Heart left ventricle (tissue), 16 donors: ENCODE results near the gene IFI16. TPM values are rescaled to one million over a fixed set of nuclear protein-coding genes. Genes with fewer than 3 reads are reported as not detected.
"Not testable (repeated sequence)": the region's sequence is repeated elsewhere in the genome, so short reads cannot be mapped to it uniquely, and the experiment has no call there.

Experiments used
- ATAC-seq, 4 donors: fragments of 200-7000 bp; cut with Tn5 transposase; one replicate each; pipeline ENCODE4 v1.9.1; 2020 to 2022; ENCODE audit warnings: moderate library complexity in 4 of 4, mild to moderate bottlenecking in 3 of 4, moderate number of reproducible peaks in 1 of 4
- DNase-seq, 5 donors: peaks; one replicate each; pipeline ENCODE4 v3.0.0-alpha.2; 2020
- H3K27ac ChIP-seq, 12 donors: fragments of 200-600 bp; sonication (generic) in 4 of 12; one replicate each; pipeline versions ENCODE4 v1.5.0 to v1.8.0; 2016 to 2022; ENCODE audit warnings: mild to moderate bottlenecking in 2 of 12
- H3K27me3 ChIP-seq, 9 donors: fragments of 200-600 bp; sonication (generic) in 2 of 9; one replicate each; pipeline versions ENCODE4 v1.5.1 to v1.8.0; 2016 to 2022; ENCODE audit warnings: mild to moderate bottlenecking in 3 of 9
- H3K36me3 ChIP-seq, 9 donors: fragments of 200-600 bp; sonication (generic) in 2 of 9; one replicate each; pipeline versions ENCODE4 v1.5.0 to v1.8.0; 2018 to 2022; ENCODE audit warnings: mild to moderate bottlenecking in 2 of 9
- H3K4me1 ChIP-seq, 12 donors: fragments of 200-600 bp; sonication (generic) in 4 of 12; one replicate each; pipeline versions ENCODE4 v1.5.0 to v1.8.0; 2016 to 2022; ENCODE audit warnings: mild to moderate bottlenecking in 3 of 12
- H3K4me3 ChIP-seq, 12 donors: fragments of 200-600 bp; sonication (generic) in 4 of 12; one replicate each; pipeline versions ENCODE4 v1.5.0 to v1.8.0; 2017 to 2022; ENCODE audit warnings: mild to moderate bottlenecking in 9 of 12, moderate library complexity in 4 of 12
- H3K9me3 ChIP-seq, 12 donors: fragments of 200-600 bp; sonication (generic) in 4 of 12; one replicate each; pipeline versions ENCODE4 v1.5.0 to v1.8.0; 2016 to 2022; ENCODE audit warnings: mild to moderate bottlenecking in 1 of 12
- POLR2A ChIP-seq, 2 donors: fragments of 450-650 bp; IDR thresholded peaks; one replicate each; pipeline ENCODE4 v1.6.1; 2017; ENCODE audit warnings: antibody characterized with exemption in 2 of 2, mild to moderate bottlenecking in 2 of 2, moderate library complexity in 2 of 2
- whole genome bisulfite sequencing, 4 donors: extraction: QIAGEN DNeasy Blood & Tissue Kit in 2 of 4; methylation state at CpG; one replicate each; pipeline versions ENCODE4 v1.1.5 to v1.1.7; 2013 to 2018; 5-methylcytosine and 5-hydroxymethylcytosine counted together
- intact Hi-C, 10 donors: fragments of 100-400 bp; cut with DNase I; formaldehyde crosslinking; loops; one replicate each; pipeline versions ENCODE4 v1.11.1 to v1.14.2; 2022
- polyA plus RNA-seq, 2 donors: library from polyadenylated mRNA; stranded (reverse); fragments of 200-250 nt; gene quantifications; one replicate each; pipeline ENCODE4 v1.2.3, GENCODE V29; 2013
- total RNA-seq, 9 donors: library from RNA; depleted of rRNA in 2 of 9; stranded (reverse); fragments of >200 nt in 2 of 9; fragmentation: NEBNext Ultra II Directional in 3 of 9; extraction: Animal tissue kit (Norgen Biotek cat#: 25700) in 3 of 9; gene quantifications; one replicate each; pipeline versions ENCODE4 v1.1.0 to v1.2.4, GENCODE V29; 2016 to 2023
- TF ChIP-seq, protein P1 (sequence below), 12 donors: fragments of 200-600 bp; sonication (generic) in 4 of 12; IDR thresholded peaks; one replicate each; pipeline versions ENCODE4 v1.5.0 to v1.8.0; 2018 to 2022; ENCODE audit warnings: antibody characterized with exemption in 12 of 12, mild to moderate bottlenecking in 5 of 12
- donor health status: ischemic (EF 13 %, LVEDD 7.1; RV severe dilation, severe dysfunction).
- donor health status: healthy with polysubstance abuse.
- donor health status: DM: no; HTN: yes; CAD: no.
- donor health status: DM: no; HTN: no; CAD: no.
- donor health status: ischemic (EF 25% LVEDD 6.9; RV normal size, moderate dysfunction).
- donor health status: ischemic (EF 25% LVEDD 5.7; RV mildly dilated, moderate dysfunction).
- donor health status: healthy.
- donor health status: DM: yes; HTN: yes; CAD: no.
- donor health status: ischemic (EF 35%, LVEDD 5.7; RV mildly dilated, moderate dysfunction).
- donor health status: nonischemic (EF 11% LVEDD 7.7; RV severe dilation, severe dysfunction).
- donor health status: DM: yes; HTN: yes; CAD: no.
- donor health status: PGD.
- donor health status: ischemic (EF 29% LVEDD 5.4; RV normal size, mild dysfunction).
- donor health status: nonischemic (EF 23%, LVEDD 6.1; RV moderate dilation, normal function).

IFI16 gene
- total and polyA plus RNA-seq, 11 donors, result 19.1 to 125 (median 24.8) TPM

DNA sequence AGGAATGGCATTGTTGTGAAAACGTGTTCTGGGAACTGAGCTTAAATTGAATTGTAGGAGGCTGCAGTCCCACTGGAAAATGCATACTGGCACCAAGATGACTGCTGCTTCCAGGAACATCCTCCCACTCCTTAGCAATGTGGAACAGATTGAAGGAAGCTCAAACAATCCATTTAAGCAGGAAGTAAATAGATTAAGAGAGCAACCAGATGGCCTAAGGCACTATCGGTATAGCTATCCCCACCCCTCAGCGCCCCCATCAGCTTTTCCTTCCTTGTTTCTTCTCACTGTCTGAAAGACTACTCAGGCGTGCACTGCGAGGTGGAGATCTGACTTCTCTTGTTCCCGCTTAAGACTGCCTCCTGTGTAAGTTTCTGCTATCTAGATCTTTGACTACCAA lies 4.0 kb upstream of the IFI16 start:
- H3K27me3 ChIP-seq, result no peaks in the 10 kb centered on the region
- no peaks in the 10 kb centered on the region for H3K36me3 ChIP-seq
- no peak for TF ChIP-seq POLR2A (IDR thresholded peaks at IDR 0.05)
- TF ChIP-seq, protein P1, sequence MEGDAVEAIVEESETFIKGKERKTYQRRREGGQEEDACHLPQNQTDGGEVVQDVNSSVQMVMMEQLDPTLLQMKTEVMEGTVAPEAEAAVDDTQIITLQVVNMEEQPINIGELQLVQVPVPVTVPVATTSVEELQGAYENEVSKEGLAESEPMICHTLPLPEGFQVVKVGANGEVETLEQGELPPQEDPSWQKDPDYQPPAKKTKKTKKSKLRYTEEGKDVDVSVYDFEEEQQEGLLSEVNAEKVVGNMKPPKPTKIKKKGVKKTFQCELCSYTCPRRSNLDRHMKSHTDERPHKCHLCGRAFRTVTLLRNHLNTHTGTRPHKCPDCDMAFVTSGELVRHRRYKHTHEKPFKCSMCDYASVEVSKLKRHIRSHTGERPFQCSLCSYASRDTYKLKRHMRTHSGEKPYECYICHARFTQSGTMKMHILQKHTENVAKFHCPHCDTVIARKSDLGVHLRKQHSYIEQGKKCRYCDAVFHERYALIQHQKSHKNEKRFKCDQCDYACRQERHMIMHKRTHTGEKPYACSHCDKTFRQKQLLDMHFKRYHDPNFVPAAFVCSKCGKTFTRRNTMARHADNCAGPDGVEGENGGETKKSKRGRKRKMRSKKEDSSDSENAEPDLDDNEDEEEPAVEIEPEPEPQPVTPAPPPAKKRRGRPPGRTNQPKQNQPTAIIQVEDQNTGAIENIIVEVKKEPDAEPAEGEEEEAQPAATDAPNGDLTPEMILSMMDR (IDR thresholded peaks at IDR 0.05), result no peak
- H3K4me3 ChIP-seq, result peak overlapping the region in 4 of 12 donors; percentile 8 to 45 (median 24)
- DNase-seq (peak in 4 of 5 donors; percentile 37 to 70 (median 39)), ATAC-seq (peak in 3 of 4 donors; percentile 53 to 56 (median 56))
- 13 to 25% (median 22%) methylated on average over 6 of the region's 6 CpGs for WGBS, 4 donors
- intact Hi-C loops, result loop anchor here in 1 of 10 donors (10.0 kb wide), 1 partner anchor 861 kb away; no protein-coding TSS in a partner anchor
- H3K9me3 ChIP-seq, result no peaks in the 10 kb centered on the region
- peak overlapping the region in 11 of 12 donors; percentile 29 to 99 (median 73) for H3K27ac ChIP-seq
- H3K4me1 ChIP-seq, result peaks cover 0 to 63% (median 21%) of the 10 kb centered on the region in 12 donors

DNA sequence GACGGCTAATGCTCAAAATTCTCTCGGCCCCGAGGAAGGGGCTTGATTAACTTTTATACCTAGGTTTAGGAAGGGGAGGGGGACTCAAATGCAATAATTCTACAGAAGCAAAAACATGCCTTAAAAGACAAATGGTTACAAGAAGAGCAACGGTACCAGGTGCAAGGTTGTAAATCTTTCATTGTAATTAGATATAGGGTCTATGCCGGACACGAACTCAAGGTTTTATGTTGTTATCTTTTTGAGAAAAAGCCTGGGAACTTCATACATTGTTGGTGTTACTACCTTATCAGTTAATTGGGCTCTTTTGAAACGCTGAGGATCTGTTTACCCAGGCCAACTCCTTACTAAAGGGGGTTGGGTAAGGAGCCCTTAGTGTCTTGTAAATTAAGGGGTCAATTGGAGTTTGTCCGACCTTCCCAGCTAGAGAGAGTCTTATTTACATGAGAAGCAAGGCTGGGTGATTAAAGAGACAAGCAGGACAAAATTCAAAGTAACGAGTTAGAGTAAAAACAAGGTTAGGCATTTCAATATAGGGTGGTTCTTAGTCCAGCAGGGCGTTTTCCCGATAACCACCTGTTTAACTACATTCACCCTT lies 3.4 kb upstream of the IFI16 start:
- 44 to 60% (median 51%) methylated on average over 11 of the region's 11 CpGs for WGBS, 4 donors
- not testable (repeated sequence) for H3K27me3 ChIP-seq, ATAC-seq, DNase-seq, H3K36me3 ChIP-seq, H3K9me3 ChIP-seq
- Histone ChIP-seq H3K27ac (peak overlapping the region in 11 of 12 donors; percentile 29 to 99 (median 73)), H3K4me1 (peaks cover 0 to 57% (median 18%) of the 10 kb centered on the region in 12 donors), H3K4me3 (peak overlapping the region in 4 of 12 donors; percentile 8 to 45 (median 24))
- intact Hi-C loops, result loop anchor here in 1 of 10 donors (10.0 kb wide), 1 partner anchor 862 kb away; no protein-coding TSS in a partner anchor

DNA sequence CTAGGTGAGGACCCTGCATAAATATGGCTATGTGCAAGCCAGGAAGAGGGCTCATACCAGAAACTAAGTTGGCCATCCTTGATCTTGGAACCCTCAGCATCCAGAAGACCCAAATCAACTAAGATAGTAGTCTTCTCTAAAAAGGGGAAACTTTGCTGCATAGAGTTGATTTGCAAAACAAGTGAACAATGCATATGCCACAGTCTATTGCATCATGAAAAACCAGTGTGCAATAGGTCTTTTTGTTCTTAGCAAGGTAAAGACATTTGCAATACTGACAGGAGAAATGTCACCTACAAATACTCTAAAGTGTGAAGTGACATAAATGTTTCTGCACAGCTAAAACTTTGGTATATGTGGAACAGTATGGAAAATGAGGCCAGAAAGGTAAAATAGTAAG lies 2.0 kb upstream of the IFI16 start:
- TF ChIP-seq POLR2A (IDR thresholded peaks at IDR 0.05), result no peak
- H3K27ac ChIP-seq, result peak overlapping the region in 2 of 12 donors; percentile 86 to 99
- no peaks in the 10 kb centered on the region for H3K9me3 ChIP-seq
- H3K4me3 ChIP-seq, result no peak overlapping the region
- ATAC-seq (no peak), DNase-seq (no peak)
- intact Hi-C loops, result loop anchor here in 1 of 10 donors (10.0 kb wide), 1 partner anchor 863 kb away; no protein-coding TSS in a partner anchor
- no peaks in the 10 kb centered on the region for H3K27me3 ChIP-seq
- H3K36me3 ChIP-seq, result no peaks in the 10 kb centered on the region
- peaks cover 0 to 52% (median 15%) of the 10 kb centered on the region in 12 donors for H3K4me1 ChIP-seq

DNA sequence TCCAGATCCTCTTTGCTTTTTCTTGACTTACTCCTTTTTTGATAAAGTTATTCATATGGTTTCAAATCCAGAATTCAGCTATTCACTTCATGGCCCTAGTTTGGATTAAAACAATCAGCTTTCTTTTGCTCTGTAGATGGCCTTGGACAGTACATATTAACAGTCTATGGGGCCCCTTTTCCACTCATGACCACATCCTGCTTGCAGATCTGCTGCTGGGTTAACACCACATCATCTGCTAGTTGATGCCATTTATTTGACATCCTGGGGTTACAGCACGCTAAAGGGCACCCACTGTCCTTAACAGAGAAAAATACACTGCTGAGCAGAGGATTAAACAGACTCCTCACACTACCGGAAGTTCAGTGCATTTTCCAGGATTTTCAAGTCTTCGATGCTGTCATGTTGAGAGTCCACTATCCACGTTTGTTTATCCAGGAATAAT lies 941 bp upstream of the IFI16 start:
- 45 to 55% (median 53%) methylated on average over 4 of the region's 4 CpGs for WGBS, 4 donors
- Histone ChIP-seq H3K9me3 (no peaks in the 10 kb centered on the region), H3K4me3 (peak overlapping the region in 5 of 12 donors; percentile 59 to 82 (median 71)), H3K4me1 (peaks cover 0 to 62% (median 16%) of the 10 kb centered on the region in 12 donors), H3K36me3 (no peaks in the 10 kb centered on the region), H3K27me3 (no peaks in the 10 kb centered on the region), H3K27ac (peak overlapping the region in 11 of 12 donors; percentile 69 to 99 (median 88))
- no peak for TF ChIP-seq POLR2A (IDR thresholded peaks at IDR 0.05)
- TF ChIP-seq, protein P1 (IDR thresholded peaks at IDR 0.05), result no peak
- peak in 2 of 4 donors; percentile 15 to 20 for ATAC-seq
- intact Hi-C loops, result loop anchor here in 1 of 10 donors (10.0 kb wide), 1 partner anchor 864 kb away; no protein-coding TSS in a partner anchor
- no peak for DNase-seq

DNA sequence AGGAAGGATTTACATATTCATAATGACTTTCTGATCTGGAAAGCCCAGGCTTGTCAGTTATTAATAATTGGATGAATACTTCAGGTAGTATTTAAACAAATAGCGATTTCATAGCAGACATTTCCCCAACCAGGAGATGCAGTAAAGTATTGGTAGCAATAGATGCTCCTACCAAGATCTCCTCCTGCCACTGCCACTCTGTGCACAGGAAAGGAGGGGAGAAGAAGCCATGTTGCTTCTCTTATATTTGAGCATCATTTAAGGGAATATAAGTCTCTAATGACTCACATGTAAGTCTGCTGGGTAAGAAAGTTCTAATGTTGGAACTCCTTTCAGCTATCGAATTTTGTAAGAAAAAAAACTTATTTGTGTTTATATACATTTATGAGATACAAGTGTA lies 420 bp upstream of the IFI16 start:
- peak overlapping the region in 10 of 12 donors; percentile 43 to 82 (median 62) for H3K4me3 ChIP-seq
- H3K9me3 ChIP-seq, result no peaks in the 10 kb centered on the region
- DNase-seq (no peak), ATAC-seq (no peak)
- H3K36me3 ChIP-seq, result peaks cover 0 to under 1% (median 0%) of the 10 kb centered on the region in 9 donors
- 46 to 73% (median 65%) methylated on average over 2 of the region's 2 CpGs for WGBS, 4 donors
- H3K4me1 ChIP-seq, result peaks cover 0 to 67% (median 18%) of the 10 kb centered on the region in 12 donors
- TF ChIP-seq POLR2A (IDR thresholded peaks at IDR 0.05), result no peak
- TF ChIP-seq, protein P1 (IDR thresholded peaks at IDR 0.05), result no peak
- H3K27me3 ChIP-seq, result no peaks in the 10 kb centered on the region
- peak overlapping the region; percentile 69 to 99 (median 86) for H3K27ac ChIP-seq
- intact Hi-C loops, result loop anchor here in 1 of 10 donors (10.0 kb wide), 1 partner anchor 864 kb away; no protein-coding TSS in a partner anchor
